NCI-H510A treated with DMSO at 0.1 percent for 48 hours (cell line): ENCODE measurements around the gene AMMECR1L.
"Not testable (repeated sequence)": the region's sequence is repeated elsewhere in the genome, so short reads cannot be mapped to it uniquely, and the experiment has no call there.

Source experiments
- DNase-seq: peaks from one replicate; lab custom pipeline; 2025; lab: John Stamatoyannopoulos, UW

The AMMECR1L gene

GRCh38 chr2:127841466-127842178 lies 44.1 kb downstream of the AMMECR1L start:
- no peak for DNase-seq

- DNase-seq = no peak
These were observed 44.9 kb downstream of the AMMECR1L start for GRCh38 chr2:127840893-127841292.

- no peak for DNase-seq
These were observed 50.8 kb downstream of the AMMECR1L start for GRCh38 chr2:127834951-127835350.

GRCh38 chr2:127829845-127830246 lies 55.9 kb downstream of the AMMECR1L start:
- DNase-seq = peak; percentile 89

GRCh38 chr2:127826708-127827107 lies 59.0 kb downstream of the AMMECR1L start:
- DNase-seq = not testable (repeated sequence)

GRCh38 chr2:127826047-127826446 lies 59.7 kb downstream of the AMMECR1L start:
- DNase-seq = no peak

- DNase-seq = no peak
These were observed 65.6 kb downstream of the AMMECR1L start for GRCh38 chr2:127820080-127820668.

GRCh38 chr2:127818794-127819425 lies 66.8 kb downstream of the AMMECR1L start:
- no peak for DNase-seq

GRCh38 chr2:127818241-127818640 lies 67.5 kb downstream of the AMMECR1L start:
- peak; percentile 8 for DNase-seq

- no peak for DNase-seq
These were observed 71.1 kb downstream of the AMMECR1L start for GRCh38 chr2:127814677-127815076.

GRCh38 chr2:127812441-127812840 lies 73.3 kb downstream of the AMMECR1L start:
- not testable (repeated sequence) for DNase-seq
